ENCODE measurements around the gene UBE2E3. TPM values are rescaled to one million over a fixed set of nuclear protein-coding genes. Genes with fewer than 3 reads are reported as not detected.
A peak's percentile ranks its signal among the peaks of the same experiment; 100 is the strongest.

Gene UBE2E3
- total RNA-seq, 6 experiments from 2014 or later, result 99.4 to 131 (median 116) TPM

DNA sequence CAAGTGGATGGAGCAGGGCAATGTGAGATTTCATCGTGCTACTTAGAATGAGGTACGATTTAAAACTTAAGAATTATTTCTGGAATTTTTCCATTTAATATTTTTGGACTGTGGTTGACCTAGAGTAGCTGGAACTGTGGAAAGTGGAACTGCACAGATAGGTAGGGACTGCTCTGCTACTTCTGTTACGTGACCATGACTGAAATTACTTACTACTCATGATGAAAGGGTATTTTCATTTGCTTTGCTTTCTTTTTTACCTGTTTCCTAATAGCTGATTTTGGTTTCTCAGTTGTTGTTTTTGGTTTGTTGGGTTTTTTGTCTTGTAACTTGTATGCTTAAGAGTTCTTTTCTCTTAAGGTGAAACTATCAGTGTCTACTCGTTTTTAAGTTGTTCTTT lies 11.4 kb downstream of the UBE2E3 start:
- DNase-seq, result no peak
- no peak overlapping the region for H3K4me3 Mint-ChIP-seq
- H3K27ac Mint-ChIP-seq, result no peak overlapping the region
- H3K9me3 Mint-ChIP-seq, result no peaks in the 10 kb centered on the region
- H3K36me3 Mint-ChIP-seq (ENCODE audit: low read depth), result peaks cover 48% of the 10 kb centered on the region
- no peak for TF ChIP-seq CTCF (IDR thresholded peaks at IDR 0.05)
- peaks cover 64% of the 10 kb centered on the region for H3K4me1 Mint-ChIP-seq (ENCODE audit: low read depth)
- no peaks in the 10 kb centered on the region for H3K27me3 Mint-ChIP-seq (ENCODE audit: insufficient read depth)

GRCh38 chr2:180992994-180993393 lies 12.6 kb downstream of the UBE2E3 start:
- peak; percentile 23; the same call in 1 of the 2 replicates for TF ChIP-seq CTCF (IDR thresholded peaks at IDR 0.05)
- Mint-ChIP-seq H3K27me3 (ENCODE audit: insufficient read depth) (no peaks in the 10 kb centered on the region), H3K36me3 (ENCODE audit: low read depth) (peaks cover 60% of the 10 kb centered on the region), H3K27ac (no peak overlapping the region), H3K4me1 (ENCODE audit: low read depth) (peaks cover 67% of the 10 kb centered on the region), H3K4me3 (no peak overlapping the region), H3K9me3 (no peaks in the 10 kb centered on the region)
- DNase-seq, result no peak

GRCh38 chr2:180999274-180999964 lies 19.0 kb downstream of the UBE2E3 start:
- H3K4me3 Mint-ChIP-seq, result no peak overlapping the region
- peaks cover 40% of the 10 kb centered on the region for H3K4me1 Mint-ChIP-seq (ENCODE audit: low read depth)
- no peaks in the 10 kb centered on the region for H3K9me3 Mint-ChIP-seq
- no peak for DNase-seq
- no peak for TF ChIP-seq CTCF (IDR thresholded peaks at IDR 0.05)
- H3K27ac Mint-ChIP-seq, result no peak overlapping the region
- peaks cover 34% of the 10 kb centered on the region for H3K36me3 Mint-ChIP-seq (ENCODE audit: low read depth)
- no peaks in the 10 kb centered on the region; the same call in 1 of the 2 replicates for H3K27me3 Mint-ChIP-seq (ENCODE audit: insufficient read depth)

DNA sequence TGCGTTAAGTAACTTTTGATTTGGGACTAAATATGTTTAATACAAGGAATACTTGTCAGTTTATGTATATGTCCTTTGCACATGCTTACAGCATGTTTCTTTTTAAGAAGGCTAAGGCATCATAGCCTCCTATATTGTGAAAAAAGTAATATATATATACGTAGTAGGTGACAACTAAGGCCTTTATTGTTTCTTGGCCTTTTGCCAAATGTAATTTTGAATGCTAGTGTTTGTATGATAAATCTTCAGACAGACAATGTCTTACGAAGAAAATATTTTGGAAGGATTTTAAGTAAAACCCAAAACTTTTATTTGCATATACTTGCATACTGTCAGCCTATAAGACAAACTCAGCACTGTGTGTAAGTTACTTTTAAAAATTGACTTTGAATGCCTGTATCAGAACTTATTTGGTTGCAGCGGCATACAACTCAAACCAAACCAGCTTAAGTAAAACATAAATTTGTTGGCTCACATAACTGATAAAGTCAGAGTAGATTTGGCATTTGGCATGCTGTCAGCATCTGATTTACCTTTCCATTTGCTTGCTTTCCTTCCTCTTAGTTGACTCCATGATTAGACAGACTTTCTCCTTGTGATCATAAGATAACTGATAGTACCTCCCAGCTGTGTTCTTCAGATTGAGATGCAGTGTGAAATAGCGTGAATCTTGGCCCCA lies 24.4 kb downstream of the UBE2E3 start:
- Mint-ChIP-seq H3K4me3 (no peak overlapping the region), H3K9me3 (no peaks in the 10 kb centered on the region), H3K27me3 (ENCODE audit: insufficient read depth) (no peaks in the 10 kb centered on the region; the same call in 1 of the 2 replicates), H3K36me3 (ENCODE audit: low read depth) (0 out of 2 replicates have a peak, but pooled peaks cover 10% of the 10 kb centered on the region), H3K27ac (no peak overlapping the region), H3K4me1 (ENCODE audit: low read depth) (peaks cover 42% of the 10 kb centered on the region)
- DNase-seq, result no peak
- no peak for TF ChIP-seq CTCF (IDR thresholded peaks at IDR 0.05)

DNA sequence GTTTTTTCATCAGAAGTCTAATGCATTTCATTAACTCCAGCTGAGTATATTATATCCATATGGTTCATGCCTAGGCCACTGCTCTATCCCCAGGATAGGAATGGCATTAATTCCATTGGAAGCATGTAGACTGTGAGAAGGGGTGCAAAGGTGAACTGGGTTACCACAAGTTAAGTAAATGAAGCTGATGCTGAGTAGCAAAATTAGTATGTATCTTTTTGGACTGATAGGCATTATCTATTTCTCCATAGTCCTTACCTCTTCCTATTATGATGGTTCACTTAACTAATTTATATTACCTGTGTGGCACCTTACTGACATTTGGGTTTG lies 24.9 kb downstream of the UBE2E3 start:
- H3K4me3 Mint-ChIP-seq, result no peak overlapping the region
- no peaks in the 10 kb centered on the region; the same call in 1 of the 2 replicates for H3K27me3 Mint-ChIP-seq (ENCODE audit: insufficient read depth)

More for the DNA sequence above, 24.9 kb downstream of the UBE2E3 start:
- H3K36me3 Mint-ChIP-seq (ENCODE audit: low read depth), result 0 out of 2 replicates have a peak, but pooled peaks cover 10% of the 10 kb centered on the region
- H3K27ac Mint-ChIP-seq, result no peak overlapping the region
- TF ChIP-seq CTCF (IDR thresholded peaks at IDR 0.05), result no peak
- H3K9me3 Mint-ChIP-seq, result no peaks in the 10 kb centered on the region
- H3K4me1 Mint-ChIP-seq (ENCODE audit: low read depth), result peaks cover 45% of the 10 kb centered on the region
- DNase-seq, result no peak

Measured in HFFc6 (cell line).